Measurements from ENCODE around the gene HOXD9.

The HOXD9 gene

DNA sequence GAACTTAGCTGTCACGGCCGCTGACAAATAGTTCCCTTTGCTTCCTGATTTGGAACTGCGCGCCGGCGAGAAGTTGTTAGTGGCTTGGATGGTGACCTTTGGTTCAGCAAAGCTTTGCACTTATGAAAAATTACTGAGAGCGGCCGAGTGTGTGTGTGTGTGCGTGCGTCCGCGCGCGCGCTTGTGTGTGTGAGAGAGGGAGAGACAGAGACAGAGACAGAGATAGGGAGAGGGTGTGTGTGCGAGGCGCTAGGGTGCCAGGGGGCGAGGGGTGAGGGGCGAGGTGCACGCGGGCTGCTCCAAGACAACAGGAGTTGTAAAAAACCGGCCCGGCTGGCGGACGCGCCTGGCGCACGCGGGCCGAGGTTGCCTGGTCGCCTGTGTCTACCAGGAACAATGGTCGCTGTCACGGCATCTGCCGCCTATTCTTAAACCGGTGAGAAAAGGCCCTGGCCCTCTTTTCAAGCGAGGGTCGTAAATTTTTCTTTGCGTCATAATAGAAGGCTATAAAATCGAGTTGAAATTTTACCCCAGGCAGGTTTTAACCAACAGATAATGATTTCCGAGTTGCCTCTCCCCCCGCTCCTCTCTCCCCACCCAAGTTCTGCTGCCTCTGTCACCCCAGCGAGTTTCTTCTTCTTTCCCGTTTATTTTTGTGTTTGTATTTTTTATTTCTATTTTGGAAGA lies 35.1 kb downstream of the HOXD9 start:
- DNase-seq = no peak

DNA sequence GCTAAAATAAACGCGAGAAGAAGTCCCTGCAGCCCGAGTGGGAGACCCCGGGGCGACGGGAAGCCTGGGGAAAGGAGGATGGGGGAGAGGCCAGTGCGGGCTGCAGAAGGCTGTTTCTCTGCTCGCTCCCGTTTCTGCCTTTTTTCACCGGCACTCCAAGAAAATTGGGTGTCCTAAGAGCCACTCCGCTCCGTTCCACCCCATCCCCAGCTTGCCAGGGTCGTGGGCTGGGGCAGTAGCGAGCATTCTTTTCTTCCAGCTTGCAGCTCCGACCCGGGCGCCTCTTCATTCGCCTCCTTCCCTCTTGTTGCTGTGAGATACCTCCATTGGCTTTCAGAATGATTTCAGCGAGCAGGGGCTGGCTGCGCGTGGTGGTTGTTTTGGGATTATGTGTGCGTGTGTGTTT lies 35.7 kb downstream of the HOXD9 start:
- DNase-seq = no peak

DNA sequence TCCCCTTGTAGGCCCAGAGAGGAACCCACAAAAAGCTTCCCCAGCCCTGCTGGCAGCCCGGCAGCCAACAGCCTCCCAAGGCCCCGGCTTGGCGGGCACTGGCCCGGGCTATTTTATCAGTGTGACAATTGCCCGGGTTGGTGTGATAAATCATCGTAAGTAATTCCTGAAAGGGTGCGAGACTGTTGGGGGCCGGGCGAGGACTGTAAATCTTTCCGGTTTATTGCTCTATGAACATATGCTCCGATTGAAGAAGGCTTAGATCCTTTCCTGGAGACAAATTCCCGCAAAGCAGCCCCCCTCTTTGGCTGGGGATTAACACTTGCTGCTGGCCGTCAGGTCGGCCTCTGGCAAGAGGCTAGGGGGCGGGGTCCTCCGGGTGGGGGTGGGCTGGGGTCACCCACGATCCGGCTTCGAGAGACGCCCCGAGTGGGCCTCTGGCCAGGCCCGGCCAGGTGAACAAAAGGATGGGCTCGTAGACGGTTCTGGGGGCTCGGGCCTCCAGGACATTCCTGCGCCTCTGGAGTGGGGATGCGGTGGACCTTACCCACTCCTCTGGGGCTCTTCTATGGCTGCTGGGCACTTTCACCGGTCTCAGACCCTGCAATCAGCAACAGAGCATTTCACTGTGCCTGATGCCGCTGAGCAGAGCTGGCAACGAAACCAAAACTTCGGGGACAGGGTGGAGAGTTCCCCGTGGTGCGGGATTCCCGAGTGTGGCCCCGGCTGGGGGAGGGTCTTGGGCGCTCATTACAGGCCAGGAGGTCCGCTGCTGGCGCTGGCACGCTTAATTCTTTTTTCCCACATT lies 36.5 kb downstream of the HOXD9 start:
- DNase-seq = no peak

DNA sequence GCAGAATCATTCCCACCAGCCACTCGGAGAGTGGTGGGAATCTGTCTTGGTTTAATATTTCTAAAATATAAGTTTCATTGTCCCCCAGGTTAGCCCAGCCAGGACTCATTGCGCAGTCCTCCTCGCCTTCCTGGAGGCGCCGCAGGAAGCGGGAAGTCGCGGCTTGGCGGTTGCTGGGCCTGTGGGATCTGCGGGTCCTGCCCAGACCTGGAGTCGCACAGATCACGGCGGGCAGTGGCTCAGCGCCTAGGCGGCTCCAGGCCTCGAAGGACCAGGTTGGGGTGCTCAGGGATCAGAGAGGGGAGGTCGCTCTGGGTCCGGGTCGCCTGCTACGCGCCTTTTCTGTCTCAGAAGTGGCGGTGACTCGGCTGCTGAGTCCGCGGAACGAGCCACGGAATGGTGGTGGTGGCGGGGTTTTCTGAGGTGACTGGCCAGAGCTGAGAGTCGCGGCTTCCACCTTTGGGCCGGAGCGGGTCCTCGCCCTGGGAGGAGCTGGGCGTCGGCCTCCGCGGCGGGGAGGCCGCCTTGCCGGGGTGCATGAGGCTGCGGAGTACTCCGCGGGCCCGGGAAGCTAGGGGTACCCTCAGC lies 37.2 kb downstream of the HOXD9 start:
- DNase-seq = no peak

DNA sequence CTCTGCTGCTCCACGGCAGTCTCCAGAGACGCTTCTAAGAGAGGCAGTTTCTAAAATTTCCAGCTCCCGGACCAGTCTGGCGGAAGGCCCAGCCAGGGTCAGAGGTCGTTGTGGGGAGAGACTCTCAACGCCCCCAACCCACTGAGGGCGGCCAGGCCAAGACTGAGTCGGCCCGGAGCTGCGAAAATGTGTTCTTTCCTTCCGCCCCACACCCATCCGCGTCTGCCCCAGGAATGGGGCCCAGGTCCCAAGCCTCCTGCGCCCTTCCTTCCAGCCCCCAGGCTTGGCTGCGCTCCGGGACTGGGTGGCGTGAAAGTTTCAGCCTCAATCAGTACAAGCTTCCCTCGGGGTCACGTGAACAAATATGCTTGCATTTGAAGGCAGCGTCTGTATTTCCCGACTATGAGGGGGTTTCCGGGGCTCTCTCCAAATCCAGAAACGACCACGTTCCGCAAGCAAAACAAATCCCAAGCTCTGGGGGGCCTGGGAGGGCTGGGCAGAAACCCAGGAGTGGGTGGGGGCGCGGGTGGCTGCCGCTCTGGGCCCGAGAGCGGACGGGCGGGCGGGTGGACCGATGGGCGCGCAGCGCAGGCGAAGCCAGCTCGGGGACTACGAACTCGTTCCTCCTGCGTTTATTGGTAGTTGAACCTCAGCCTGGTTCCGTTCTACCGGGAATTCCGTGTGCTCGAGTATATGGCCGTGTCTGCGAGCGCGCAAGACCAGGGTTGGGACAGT lies 37.9 kb downstream of the HOXD9 start:
- DNase-seq = no peak

DNA sequence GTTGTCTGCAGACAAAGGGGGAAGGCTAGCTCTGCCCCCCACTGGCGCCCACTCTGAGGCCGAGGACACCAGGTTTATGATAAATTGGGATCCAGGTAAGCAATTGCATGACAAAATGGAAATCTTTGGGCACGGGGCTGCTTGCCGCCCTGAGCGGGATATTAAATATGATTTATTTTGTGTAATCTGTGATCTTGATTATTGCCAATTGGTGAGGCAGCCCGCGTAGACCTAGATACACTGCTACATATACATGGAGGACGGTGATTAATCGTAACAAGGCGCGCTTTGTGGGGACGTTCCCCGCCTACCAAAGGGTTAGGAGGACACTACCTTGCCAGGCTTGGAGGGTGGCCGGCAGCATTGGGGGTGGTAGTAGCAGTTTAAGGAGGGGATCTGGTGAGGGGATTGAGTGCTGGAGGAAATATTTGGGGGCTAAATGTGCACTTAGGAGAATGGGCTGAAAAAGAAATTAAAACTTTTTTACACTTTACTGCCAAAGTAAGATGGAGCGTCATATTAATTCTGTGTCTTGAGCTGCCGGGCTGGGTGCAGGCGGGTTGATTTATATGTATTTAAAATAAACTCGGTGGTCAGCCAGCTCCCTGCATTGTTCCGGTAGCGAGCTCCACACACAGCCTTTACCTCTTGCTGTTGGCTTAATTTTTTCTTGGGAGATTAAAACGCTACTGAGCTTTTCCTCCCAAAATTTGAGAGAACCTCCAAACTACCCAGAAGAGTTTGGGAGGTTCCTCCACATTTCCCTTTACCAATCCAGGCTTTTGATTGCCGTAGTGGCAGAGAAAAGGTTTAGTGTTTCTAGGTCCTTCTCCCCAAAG lies 38.7 kb downstream of the HOXD9 start:
- no peak for DNase-seq

DNA sequence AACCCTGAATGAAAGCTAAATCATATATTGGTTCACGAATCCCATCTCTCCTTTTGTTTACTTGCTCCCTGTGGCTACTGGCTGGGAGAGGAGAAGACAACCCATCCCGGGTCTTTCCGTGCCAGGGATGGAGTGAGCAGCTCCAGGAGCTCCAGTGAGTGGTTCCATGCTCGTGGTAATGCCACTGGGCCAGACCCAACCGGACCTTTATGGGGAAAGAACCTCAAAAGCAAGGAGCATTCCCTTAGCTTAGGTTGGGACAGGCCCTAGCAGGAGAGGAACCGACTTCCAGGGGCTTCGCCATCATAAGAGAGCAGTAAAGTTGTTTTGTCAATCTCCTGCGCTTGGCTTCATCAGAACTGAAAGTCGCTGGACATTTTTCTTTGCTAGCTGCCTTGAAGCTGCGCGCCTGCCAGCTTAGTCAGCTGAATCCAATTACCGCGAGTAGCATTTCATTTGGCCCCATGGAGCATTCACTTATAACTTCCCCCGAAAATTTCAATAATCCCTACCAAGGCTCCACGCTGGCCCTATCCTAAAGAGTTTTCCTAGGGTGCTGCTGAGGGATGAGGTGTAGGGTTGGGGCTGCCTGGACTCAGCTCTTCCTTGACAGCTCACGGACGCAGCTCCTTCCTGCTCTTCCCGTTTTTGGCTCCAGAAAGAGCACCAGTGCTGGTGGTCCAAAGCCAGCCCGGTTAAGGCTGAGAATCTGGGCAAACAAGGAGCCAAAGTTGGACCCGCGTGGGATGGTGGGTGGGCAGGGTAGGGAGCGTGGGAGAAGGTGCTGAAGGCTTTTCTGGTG lies 39.5 kb downstream of the HOXD9 start:
- DNase-seq = no peak

DNA sequence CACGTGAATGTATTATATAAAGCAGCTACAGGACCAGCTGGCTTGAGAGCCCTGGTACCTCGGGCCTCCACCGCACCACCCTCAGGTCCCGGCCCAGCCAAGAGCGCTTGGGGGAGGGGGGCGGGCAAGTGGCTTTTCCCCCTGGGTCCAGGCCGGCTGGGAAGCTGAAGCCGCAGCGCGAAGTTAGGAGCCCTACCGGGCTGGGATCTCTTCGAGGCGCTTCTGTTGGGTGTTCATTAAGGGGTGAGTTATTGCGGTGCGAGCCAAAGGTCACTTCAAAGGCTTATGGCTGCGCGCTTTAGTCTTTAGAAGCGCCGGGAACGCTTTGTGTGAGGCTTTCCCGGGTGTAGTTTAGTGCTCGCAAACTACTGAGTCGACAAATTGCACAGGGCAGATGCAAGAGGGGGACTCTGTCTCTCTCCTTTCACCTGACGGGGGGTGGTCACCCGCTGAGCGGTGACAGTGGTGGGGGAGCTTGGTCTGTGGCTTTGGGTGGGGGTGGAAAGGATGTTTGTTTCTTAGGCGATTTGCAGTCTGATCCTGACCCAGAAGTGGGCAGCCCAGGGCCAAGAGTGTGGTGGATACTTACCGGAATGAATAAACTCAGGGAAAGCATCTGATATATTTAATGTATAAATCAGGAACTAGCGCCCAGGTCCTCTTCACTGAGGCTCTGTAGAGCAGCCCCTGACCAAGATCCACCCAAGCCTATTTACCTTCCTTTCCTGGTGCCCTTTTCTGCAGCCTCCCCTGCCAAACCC lies 40.6 kb downstream of the HOXD9 start:
- DNase-seq = no peak

DNA sequence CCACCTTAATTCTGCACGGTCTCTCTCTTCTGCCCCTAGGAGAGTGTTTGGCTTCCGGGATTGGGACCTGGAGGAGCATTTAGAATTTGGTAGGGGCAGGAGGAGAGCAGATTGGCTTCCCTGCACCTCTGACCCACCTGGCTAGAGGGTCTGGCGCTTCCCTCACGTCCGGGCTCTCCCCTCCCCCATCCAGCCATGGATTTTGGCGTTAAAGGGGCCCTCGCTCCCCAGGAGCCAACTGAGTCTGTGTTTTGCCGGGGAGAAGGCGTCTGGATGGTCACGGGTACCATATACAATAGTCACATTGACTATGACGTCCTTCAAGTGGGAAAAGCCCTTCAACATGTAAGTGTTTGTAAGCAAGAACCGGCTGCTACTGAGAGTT lies 41.1 kb downstream of the HOXD9 start:
- no peak for DNase-seq

DNA sequence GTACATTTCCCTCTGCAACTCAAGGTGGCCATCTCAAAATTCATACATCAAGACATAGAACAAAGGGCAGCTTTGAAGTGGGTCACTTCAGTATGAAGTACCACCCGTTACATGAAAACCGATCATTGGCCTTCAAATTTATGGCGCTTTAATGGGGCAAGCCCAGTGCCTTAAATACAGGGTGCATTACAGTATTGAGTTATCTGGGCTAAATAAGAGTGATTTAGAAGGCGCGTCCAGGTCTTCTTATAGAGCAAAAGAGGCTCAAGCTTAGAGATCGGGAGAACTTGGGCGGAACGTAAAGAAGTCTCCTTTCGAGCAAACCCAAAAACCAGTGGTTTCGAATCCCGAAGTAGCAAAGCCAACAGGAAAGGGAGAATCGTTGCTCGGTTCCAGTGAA lies 41.7 kb downstream of the HOXD9 start:
- no peak for DNase-seq

DNA sequence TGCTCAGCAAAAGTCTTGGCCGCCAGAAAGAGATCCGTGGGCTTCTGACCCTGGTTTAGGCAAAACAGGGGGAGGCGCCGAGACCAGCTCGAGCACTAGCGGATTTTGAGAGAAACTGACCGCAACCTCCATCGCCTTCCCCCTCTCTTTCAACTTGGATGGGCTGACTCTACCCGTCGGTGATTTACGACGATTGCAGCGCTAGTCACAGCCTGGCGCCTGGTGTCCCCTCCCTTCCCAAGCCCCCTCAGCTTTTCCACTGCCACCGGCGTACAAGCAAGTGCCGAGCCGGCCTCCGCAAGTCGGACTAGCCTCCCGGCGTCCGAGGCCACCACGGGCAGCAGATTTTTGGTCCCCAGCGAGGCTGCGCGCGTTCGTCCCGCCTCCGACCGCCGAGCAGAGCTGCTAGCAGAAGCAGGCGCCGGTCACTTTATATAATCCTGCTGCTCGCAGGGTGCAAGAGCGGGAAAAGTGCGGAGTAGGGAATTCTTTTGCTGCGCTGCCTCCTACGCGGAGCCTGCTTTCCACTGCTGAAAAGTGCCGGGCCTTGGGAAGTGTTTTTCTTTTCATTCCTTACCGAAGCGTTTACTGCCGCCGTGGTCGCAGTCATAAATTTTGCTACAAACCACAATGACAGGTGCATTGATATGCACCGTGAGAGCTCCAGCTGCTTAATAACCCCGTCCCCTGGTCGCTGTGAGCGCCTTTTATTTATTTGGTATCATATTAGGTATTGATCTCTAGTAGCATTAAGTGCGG lies 42.3 kb downstream of the HOXD9 start:
- no peak for DNase-seq

DNA sequence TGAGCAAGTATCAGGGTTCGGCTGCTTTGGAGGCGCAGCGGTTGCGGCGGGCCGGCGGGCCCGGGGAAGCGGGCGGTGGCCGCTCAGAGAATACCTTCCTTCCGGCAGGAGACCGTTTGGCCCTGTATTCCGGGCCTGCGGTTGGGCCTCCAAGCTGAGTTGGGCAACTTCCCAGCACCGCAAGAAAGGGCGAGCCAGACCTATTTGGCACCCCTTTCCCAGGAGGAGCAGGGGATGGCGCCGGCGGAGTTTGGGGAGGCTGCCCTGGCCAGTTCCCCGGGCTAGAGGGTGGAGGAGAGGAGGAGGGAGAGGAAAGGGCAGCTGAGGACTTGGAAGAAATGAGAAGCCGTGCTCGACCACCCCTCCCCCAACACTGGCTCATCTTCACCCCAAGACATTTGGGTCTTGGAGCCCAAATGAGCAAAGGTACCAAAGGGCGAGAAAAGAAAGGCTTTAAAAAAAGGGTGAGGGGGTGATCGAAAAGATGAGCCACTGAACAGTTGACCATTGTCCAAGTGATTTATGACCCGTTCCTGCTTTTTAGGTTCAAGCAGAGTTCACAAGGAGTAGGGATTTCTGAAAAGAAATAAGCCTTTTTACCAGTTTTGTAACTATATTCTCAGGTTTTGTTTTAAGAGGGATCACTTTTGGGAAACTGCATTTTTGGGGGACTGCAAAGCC lies 43.0 kb downstream of the HOXD9 start:
- DNase-seq = no peak

DNA sequence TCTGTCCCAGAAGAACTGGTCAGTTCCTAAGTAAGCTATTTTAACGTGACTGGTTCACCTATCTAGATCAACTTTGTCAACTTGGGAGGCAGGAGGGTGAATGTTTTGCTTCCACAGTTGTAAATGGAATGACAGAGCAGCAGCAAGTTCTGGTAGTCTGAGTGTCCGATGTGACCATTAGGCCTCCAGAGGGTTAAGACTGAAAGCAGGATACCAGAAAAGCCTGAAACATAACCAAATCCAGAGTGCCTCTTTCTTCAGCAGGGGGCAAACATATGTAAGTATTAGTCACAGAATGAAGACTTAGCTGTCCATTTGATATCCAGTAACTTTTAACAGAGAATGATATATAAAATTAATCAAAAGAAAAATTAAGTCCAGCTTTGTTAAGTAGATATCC lies 43.8 kb downstream of the HOXD9 start:
- no peak for DNase-seq

DNA sequence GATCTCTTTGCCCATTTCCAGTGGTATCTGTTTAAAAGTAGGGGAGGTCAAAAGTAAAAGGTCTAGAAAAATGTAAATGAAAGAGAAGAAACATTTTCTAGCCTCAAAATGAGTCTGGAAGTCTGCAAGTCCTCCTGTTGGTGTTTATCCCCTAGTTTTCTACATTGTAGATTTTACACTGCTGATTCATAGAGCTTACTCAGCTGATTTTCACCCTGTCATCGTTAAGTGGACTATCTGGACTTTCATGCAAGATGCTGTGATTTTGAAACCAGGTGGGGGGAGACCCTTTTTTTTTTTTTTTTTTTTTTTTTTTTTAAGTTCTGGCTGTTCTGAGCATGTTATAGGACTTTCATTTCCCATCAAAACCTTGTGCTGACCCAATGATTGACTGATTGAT lies 44.9 kb downstream of the HOXD9 start:
- no peak for DNase-seq

DNA sequence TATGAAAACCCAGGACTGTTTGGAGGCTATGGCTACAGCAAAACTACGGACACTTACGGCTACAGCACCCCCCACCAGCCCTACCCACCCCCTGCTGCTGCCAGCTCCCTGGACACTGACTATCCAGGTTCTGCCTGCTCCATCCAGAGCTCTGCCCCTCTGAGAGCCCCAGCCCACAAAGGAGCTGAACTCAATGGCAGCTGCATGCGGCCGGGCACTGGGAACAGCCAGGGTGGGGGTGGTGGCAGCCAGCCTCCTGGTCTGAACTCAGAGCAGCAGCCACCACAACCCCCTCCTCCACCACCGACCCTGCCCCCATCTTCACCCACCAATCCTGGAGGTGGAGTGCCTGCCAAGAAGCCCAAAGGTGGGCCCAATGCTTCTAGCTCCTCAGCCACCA lies 46.7 kb downstream of the HOXD9 start:
- no peak for DNase-seq

DNA sequence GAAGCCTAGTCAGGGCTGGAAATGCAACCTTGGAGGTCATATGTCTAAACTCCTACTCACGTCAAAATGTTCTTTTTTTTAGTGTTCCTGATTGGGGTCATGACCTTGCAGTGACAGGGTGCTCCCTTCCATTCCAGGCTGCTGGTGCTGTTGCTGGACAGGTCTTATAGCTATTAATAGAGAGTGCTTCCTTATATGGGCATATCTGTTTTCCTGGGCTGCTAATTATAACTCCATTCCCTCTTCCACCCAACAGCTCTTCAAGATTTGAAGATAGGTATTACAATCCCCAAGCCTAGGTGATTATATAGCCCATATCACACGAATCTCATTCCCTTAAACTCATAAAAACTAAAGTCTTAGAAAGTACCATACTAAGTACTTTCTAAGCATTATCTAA lies 47.2 kb downstream of the HOXD9 start:
- DNase-seq = no peak

DNA sequence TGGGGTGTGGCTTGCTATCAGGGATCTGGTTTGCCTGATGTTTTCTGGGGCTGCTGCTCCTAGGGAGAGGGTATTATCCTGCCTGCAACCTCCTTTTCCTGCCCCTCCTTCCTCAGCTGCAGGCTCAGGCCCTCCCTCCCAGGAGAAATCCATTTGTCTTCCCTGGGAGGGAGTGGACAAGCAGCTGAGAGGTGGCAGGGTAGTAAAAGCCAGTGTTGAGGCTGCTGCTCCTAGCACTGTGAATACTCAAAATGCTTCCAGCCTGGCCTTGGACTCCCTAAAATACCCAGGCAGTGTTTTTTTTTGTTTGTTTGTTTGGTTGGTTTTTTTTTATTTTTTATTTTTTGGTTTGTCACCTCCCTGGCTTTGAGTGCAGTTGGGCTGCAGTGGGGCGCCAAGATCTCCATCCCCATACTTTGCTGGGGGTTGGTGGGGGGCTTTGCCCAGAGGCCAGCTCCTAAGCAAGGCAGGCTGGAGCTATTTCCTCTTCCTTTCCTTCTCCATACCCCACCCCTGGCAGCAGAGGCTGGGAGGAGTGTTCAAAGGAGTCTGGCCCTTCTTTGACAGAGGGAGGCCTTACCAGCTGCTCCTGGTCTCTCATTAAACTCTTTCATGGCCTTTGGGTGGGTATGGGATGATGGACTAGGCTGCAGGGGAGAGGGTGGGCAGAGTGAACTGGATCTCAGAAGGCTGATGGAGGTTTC lies 48.2 kb downstream of the HOXD9 start:
- no peak for DNase-seq

DNA sequence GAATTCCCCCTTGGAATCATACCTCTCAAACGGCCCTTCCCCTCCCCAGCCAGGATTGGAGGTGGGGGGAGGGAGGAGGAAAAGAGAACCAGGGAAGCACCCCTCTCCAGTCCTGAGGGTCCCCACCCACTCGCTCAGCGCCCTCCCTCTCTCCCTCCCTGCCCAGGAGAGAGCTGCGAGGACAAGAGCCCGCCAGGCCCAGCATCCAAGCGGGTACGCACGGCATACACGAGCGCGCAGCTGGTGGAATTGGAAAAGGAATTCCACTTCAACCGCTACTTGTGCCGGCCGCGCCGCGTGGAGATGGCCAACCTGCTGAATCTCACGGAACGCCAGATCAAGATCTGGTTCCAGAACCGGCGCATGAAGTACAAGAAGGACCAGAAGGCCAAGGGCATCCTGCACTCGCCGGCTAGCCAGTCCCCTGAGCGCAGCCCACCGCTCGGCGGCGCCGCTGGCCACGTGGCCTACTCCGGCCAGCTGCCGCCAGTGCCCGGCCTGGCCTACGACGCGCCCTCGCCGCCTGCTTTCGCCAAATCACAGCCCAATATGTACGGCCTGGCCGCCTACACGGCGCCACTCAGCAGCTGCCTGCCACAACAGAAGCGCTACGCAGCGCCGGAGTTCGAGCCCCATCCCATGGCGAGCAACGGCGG lies 49.0 kb downstream of the HOXD9 start:
- no peak for DNase-seq

All from stimulated activated CD4-positive, alpha-beta T cell treated with anti-CD3 and anti-CD28 coated beads, Interleukin-2, amount 100 ng/mL, for 48 hours (primary cell).